ENCODE results near the gene RARS2.
A peak's percentile ranks its signal among the peaks of the same experiment; 100 is the strongest.
"Not testable (repeated sequence)": the region's sequence is repeated elsewhere in the genome, so short reads cannot be mapped to it uniquely, and the experiment has no call there.

The RARS2 gene

DNA sequence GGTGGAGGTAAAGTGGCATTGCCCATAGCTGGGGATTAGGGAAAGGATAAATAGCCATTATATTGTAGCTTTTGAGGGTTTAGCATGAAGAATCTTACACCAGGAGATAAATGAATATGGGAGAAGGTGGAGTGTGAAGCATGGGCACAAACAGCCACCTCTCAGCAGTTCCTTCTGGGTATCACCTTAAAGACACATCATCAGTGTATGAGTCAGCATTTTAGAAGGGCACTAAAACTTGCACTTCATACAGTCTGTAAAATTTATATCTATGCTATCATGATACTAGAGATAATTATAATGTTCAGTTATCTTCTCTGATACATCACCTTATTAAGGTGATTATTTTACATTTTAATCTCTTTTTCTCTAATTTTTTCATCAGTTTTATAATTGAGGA is 91.7 kb downstream of the RARS2 start:
- H3K27ac ChIP-seq (ENCODE audit: low read depth, low read length) = no peak overlapping the region
- no peak overlapping the region for H3K4me3 ChIP-seq (ENCODE audit: low read depth, low read length)
- H3K9ac ChIP-seq (ENCODE audit: low read depth, low read length) = no peak overlapping the region
- H3K4me1 ChIP-seq (ENCODE audit: control insufficient read depth, insufficient read depth, low read length) = no peaks in the 10 kb centered on the region
- H3K27me3 ChIP-seq (ENCODE audit: control insufficient read depth, insufficient read depth, low read length) = no peaks in the 10 kb centered on the region
- H3K36me3 ChIP-seq (ENCODE audit: control insufficient read depth, insufficient read depth, low read length) = no peaks in the 10 kb centered on the region
- no peaks in the 10 kb centered on the region for H3K9me3 ChIP-seq (ENCODE audit: control insufficient read depth, insufficient read depth, low read length)

DNA sequence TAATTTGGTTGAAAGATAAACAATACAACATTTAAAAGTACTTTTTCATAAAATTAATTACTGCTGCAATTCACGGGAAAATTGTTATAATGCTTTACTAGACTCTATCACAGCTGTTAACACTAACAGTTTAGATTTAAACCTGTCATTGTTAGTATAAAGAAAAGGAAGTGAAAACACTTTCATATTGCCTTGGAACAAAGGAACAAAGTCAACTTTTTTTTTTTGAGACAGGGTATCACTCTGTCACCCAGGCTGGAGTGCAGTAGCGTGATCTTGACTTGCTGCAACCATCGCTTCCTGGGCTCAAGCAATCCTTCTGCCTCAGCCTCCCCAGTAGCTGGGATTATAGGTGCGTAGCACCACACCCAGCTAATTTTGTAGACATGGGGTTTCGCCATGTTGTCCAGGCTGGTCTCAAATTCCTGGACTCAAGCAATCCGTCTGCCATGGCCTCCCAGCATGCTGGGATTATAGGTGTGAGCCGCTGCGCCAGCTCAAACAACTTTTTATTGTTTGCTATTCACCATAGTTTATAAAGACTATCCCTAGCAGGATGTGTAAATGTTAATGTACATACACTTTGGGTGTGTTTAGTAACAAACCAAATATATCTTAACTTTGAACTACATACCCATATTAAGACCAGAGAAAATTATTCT is 94.9 kb downstream of the RARS2 start:
- no peaks in the 10 kb centered on the region for H3K9me3 ChIP-seq (ENCODE audit: control insufficient read depth, insufficient read depth, low read length)
- H3K4me1 ChIP-seq (ENCODE audit: control insufficient read depth, insufficient read depth, low read length) = no peaks in the 10 kb centered on the region
- H3K9ac ChIP-seq (ENCODE audit: low read depth, low read length) = no peak overlapping the region
- no peak overlapping the region for H3K27ac ChIP-seq (ENCODE audit: low read depth, low read length)
- no peaks in the 10 kb centered on the region for H3K36me3 ChIP-seq (ENCODE audit: control insufficient read depth, insufficient read depth, low read length)
- H3K27me3 ChIP-seq (ENCODE audit: control insufficient read depth, insufficient read depth, low read length) = no peaks in the 10 kb centered on the region
- no peak overlapping the region for H3K4me3 ChIP-seq (ENCODE audit: low read depth, low read length)

DNA sequence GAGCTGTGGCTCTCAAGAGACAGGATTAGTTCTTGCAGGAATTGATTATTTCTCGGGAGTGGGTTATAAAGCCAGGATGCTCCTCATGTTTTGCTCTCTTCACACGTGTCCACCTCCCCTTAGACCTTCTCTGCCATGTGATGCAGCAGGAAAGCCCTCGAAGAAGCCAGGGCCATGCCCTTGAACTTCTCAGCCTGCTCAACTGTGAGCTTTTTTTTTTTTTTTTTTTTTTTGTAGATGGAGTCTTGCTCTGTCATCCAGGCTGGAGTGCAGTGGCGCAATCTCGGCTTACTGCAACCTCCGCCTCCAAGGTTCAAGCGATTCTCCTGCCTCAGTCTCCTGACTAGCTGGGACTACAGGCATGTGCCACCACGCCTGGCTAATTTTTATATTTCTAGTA is 100.5 kb downstream of the RARS2 start:
- H3K27me3 ChIP-seq (ENCODE audit: control insufficient read depth, insufficient read depth, low read length); H3K4me1 ChIP-seq (ENCODE audit: control insufficient read depth, insufficient read depth, low read length); H3K36me3 ChIP-seq (ENCODE audit: control insufficient read depth, insufficient read depth, low read length); H3K4me3 ChIP-seq (ENCODE audit: low read depth, low read length); H3K9me3 ChIP-seq (ENCODE audit: control insufficient read depth, insufficient read depth, low read length); H3K9ac ChIP-seq (ENCODE audit: low read depth, low read length); H3K27ac ChIP-seq (ENCODE audit: low read depth, low read length): not testable (repeated sequence)

DNA sequence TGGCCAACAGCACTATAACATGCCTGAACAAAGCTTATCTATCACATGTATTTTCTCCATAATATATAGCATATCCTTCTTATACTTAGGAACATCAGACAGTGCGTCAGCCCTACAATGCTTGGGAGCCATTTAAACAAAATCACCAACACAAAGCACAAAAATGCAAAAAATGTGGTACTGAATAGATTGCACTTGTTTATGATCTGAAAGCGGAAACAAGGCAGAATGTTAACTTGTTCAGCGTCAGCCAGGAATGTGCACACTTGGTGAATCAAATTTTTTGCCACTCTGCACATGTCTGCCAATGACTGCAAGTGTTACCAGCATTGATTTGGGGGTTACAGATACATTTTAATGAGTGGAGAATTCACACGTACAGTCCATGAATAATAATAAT is 102.2 kb downstream of the RARS2 start:
- no peaks in the 10 kb centered on the region for H3K27me3 ChIP-seq (ENCODE audit: control insufficient read depth, insufficient read depth, low read length)
- peaks cover 6% of the 10 kb centered on the region; the same call in 1 of the 2 replicates for H3K9me3 ChIP-seq (ENCODE audit: control insufficient read depth, insufficient read depth, low read length)
- no peak overlapping the region for H3K4me3 ChIP-seq (ENCODE audit: low read depth, low read length)
- H3K27ac ChIP-seq (ENCODE audit: low read depth, low read length) = no peak overlapping the region
- H3K9ac ChIP-seq (ENCODE audit: low read depth, low read length) = no peak overlapping the region
- H3K4me1 ChIP-seq (ENCODE audit: control insufficient read depth, insufficient read depth, low read length) = 0 out of 2 replicates have a peak, but pooled peaks cover 5% of the 10 kb centered on the region
- no peaks in the 10 kb centered on the region for H3K36me3 ChIP-seq (ENCODE audit: control insufficient read depth, insufficient read depth, low read length)

DNA sequence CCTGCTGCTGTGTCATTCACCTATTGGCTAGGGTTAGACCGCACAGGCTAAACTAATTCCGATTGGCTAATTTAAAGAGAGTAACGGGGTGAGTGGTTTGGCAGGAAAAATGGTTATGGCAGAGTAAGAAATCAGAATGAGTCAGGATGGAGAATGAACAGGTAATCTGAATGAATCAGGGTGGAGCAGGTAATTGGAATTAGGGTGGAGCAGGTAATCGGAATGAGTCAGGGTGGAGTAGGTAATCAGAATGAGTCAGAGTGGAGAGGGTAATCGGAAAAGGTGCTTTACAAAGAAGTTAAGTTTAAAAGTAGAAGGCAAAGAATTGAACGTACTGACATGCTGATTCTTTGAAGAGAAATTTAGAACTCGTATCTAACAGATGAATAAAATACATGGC is 105.3 kb downstream of the RARS2 start:
- Histone ChIP-seq H3K27me3 (ENCODE audit: control insufficient read depth, insufficient read depth, low read length) (no peaks in the 10 kb centered on the region), H3K4me3 (ENCODE audit: low read depth, low read length) (no peak overlapping the region), H3K27ac (ENCODE audit: low read depth, low read length) (no peak overlapping the region), H3K36me3 (ENCODE audit: control insufficient read depth, insufficient read depth, low read length) (no peaks in the 10 kb centered on the region), H3K4me1 (ENCODE audit: control insufficient read depth, insufficient read depth, low read length) (0 out of 2 replicates have a peak, but pooled peaks cover 5% of the 10 kb centered on the region), H3K9ac (ENCODE audit: low read depth, low read length) (no peak overlapping the region), H3K9me3 (ENCODE audit: control insufficient read depth, insufficient read depth, low read length) (peaks cover 6% of the 10 kb centered on the region; the same call in 1 of the 2 replicates)

DNA sequence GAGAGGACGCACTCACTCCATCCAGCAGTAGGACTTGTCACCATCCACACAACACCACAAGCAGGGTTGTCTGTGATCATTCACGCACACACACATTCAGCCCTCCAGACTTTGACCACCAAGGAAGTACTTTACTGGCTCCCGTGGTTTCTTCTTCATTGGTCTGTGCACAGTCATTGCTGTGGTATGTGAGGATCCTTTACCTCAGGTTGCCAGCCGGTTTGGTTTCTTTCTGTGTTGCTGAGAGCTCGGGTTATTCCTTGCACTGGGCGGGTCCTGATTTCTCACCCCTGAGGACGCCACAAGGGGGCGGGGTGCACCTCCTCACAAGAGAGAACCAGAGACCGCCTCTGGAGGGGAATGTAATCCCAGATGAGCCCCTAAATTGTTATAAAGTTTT is 105.9 kb downstream of the RARS2 start:
- peak overlapping the region; percentile 25 for H3K27ac ChIP-seq (ENCODE audit: low read depth, low read length)
- H3K36me3 ChIP-seq (ENCODE audit: control insufficient read depth, insufficient read depth, low read length) = no peaks in the 10 kb centered on the region
- H3K4me1 ChIP-seq (ENCODE audit: control insufficient read depth, insufficient read depth, low read length) = 0 out of 2 replicates have a peak, but pooled peaks cover 5% of the 10 kb centered on the region
- H3K9ac ChIP-seq (ENCODE audit: low read depth, low read length) = no peak overlapping the region
- peaks cover 6% of the 10 kb centered on the region; the same call in 1 of the 2 replicates for H3K9me3 ChIP-seq (ENCODE audit: control insufficient read depth, insufficient read depth, low read length)
- H3K27me3 ChIP-seq (ENCODE audit: control insufficient read depth, insufficient read depth, low read length) = no peaks in the 10 kb centered on the region
- no peak overlapping the region for H3K4me3 ChIP-seq (ENCODE audit: low read depth, low read length)

DNA sequence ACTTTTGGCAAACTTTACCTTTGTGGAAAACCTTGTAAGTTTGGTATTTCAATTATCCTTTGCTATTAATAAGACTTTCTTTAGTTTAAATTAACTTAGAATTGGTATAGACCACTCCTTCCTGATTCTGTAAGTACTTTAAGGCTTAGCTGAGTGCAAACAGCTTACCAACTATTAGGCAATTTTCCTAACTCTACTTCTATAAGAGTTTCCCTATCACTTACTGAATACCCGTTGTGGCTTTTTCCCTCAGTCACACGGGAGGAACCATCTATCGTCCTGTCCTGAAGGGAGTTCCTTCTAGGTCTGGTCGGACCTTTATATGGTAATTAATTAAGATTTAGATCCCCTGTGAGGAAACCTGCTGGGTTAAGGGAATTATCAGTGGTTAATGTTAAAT is 107.4 kb downstream of the RARS2 start:
- no peak overlapping the region for H3K9ac ChIP-seq (ENCODE audit: low read depth, low read length)
- no peak overlapping the region for H3K4me3 ChIP-seq (ENCODE audit: low read depth, low read length)
- H3K9me3 ChIP-seq (ENCODE audit: control insufficient read depth, insufficient read depth, low read length) = peaks cover 6% of the 10 kb centered on the region; the same call in 1 of the 2 replicates
- 0 out of 2 replicates have a peak, but pooled peaks cover under 1% of the 10 kb centered on the region for H3K4me1 ChIP-seq (ENCODE audit: control insufficient read depth, insufficient read depth, low read length)
- H3K27ac ChIP-seq (ENCODE audit: low read depth, low read length) = no peak overlapping the region
- H3K36me3 ChIP-seq (ENCODE audit: control insufficient read depth, insufficient read depth, low read length) = no peaks in the 10 kb centered on the region
- H3K27me3 ChIP-seq (ENCODE audit: control insufficient read depth, insufficient read depth, low read length) = no peaks in the 10 kb centered on the region

DNA sequence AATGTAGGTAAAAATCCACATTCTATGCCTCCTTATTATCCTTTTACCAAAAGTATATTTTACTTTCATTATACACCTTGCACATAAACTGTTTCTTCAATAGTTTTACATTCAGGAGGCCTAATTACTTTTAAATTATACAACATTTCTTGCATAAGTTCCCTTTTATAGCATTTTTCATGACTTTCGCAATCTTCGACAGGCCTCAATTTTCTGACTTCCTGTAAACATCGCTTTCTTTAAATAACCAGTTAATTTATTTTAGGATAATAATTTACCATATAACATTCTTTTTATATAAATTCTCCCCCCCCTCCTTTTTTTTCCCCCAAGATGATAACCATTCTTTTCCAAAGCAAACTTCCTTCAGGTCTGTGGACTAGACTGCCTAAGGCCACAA is 107.9 kb downstream of the RARS2 start:
- no peaks in the 10 kb centered on the region for H3K4me1 ChIP-seq (ENCODE audit: control insufficient read depth, insufficient read depth, low read length)
- no peaks in the 10 kb centered on the region for H3K27me3 ChIP-seq (ENCODE audit: control insufficient read depth, insufficient read depth, low read length)
- H3K9ac ChIP-seq (ENCODE audit: low read depth, low read length) = no peak overlapping the region
- H3K4me3 ChIP-seq (ENCODE audit: low read depth, low read length) = no peak overlapping the region
- peaks cover 6% of the 10 kb centered on the region; the same call in 1 of the 2 replicates for H3K9me3 ChIP-seq (ENCODE audit: control insufficient read depth, insufficient read depth, low read length)
- H3K36me3 ChIP-seq (ENCODE audit: control insufficient read depth, insufficient read depth, low read length) = no peaks in the 10 kb centered on the region
- no peak overlapping the region for H3K27ac ChIP-seq (ENCODE audit: low read depth, low read length)

DNA sequence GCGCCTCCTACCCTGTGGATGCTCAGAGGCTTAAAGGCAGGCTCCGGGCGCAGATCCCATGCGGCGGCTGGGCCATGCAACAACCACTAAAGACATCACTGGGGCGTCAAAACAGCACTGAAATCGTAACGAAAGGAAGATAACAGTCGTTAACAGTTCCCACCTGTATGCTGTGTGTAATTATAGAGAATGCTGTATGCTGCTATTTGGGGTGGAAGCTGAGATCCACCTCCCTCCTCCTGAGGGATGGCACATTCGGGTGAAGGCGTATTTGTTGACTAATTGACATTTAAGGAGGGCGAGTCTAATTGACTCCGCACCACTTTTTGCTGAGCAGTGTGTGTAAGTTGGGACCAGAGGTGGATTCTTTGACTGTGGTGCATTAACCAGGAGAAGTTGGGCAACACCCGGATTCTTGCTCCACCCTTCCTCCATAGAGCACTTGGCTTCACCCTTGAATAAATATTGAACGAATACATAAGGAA is 116.3 kb downstream of the RARS2 start:
- H3K9me3 ChIP-seq (ENCODE audit: control insufficient read depth, insufficient read depth, low read length) = no peaks in the 10 kb centered on the region
- H3K27ac ChIP-seq (ENCODE audit: low read depth, low read length) = peak overlapping the region; percentile 89
- H3K36me3 ChIP-seq (ENCODE audit: control insufficient read depth, insufficient read depth, low read length) = no peaks in the 10 kb centered on the region
- H3K4me3 ChIP-seq (ENCODE audit: low read depth, low read length) = peak overlapping the region; percentile 99
- no peak overlapping the region for H3K9ac ChIP-seq (ENCODE audit: low read depth, low read length)
- peaks cover 6% of the 10 kb centered on the region; the same call in 1 of the 2 replicates for H3K4me1 ChIP-seq (ENCODE audit: control insufficient read depth, insufficient read depth, low read length)
- no peaks in the 10 kb centered on the region for H3K27me3 ChIP-seq (ENCODE audit: control insufficient read depth, insufficient read depth, low read length)

DNA sequence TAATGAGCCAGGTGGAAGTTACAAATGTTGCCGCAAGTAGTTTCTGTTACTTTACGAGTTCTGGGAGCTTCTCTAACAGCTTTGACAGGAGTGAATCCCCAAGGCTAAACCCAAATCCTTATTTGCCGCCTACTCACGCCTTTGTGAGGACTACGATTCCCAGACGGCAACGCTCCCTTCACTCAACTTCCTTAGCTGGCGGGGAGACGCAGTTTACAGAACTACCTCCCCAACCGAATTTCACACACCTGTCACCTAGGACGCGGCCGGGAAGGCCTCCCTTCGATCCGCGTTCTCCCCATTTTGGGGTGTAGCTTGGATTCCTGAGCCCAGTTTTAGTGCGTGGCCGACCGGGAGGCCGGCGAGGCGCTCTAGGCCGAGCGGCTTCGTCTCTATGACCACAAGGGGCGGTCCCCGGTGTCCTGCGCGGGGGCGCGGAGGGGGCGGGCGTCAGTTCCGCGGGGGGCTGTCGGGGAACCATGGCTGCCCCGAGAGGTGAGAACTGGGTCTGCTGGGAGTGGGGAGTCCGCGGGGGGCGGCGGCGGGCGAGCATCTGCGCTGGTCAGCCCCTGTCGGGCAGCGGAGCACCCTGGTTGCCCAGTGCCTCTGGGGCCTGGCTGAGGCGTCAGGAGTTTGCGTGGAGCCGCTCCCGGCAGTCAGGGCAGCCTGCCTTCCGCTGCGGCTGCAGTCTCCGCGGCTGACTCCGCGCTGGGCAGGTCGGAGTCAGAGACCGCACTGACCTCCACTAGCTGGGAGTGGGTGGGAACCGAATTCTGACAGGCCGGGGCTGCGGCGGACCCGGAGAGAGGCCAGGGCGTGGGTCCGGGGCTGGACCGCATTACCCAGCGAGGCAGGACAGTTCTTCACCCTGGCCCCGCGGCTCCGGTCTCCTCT is 117.0 kb downstream of the RARS2 start, which contains the start of gene SLC35A1:
Gene SLC35A1, plus strand, starts transcription at position 450 of the 894 bp plus-strand sequence. Its CDS starts 30 bp downstream, at position 480.
- peak within 1 kb of the TSS; percentile 89 for H3K27ac ChIP-seq (ENCODE audit: low read depth, low read length)
- H3K36me3 ChIP-seq (ENCODE audit: control insufficient read depth, insufficient read depth, low read length) = no peaks in the 10 kb centered on the region
- no peaks in the 10 kb centered on the region for H3K9me3 ChIP-seq (ENCODE audit: control insufficient read depth, insufficient read depth, low read length)
- peaks cover 6% of the 10 kb centered on the region; the same call in 1 of the 2 replicates for H3K4me1 ChIP-seq (ENCODE audit: control insufficient read depth, insufficient read depth, low read length)
- peak within 1 kb of the TSS; percentile 49; the same call in 1 of the 2 replicates for H3K9ac ChIP-seq (ENCODE audit: low read depth, low read length)
- H3K27me3 ChIP-seq (ENCODE audit: control insufficient read depth, insufficient read depth, low read length) = no peaks in the 10 kb centered on the region
- H3K4me3 ChIP-seq (ENCODE audit: low read depth, low read length) = peak within 1 kb of the TSS; percentile 99

DNA sequence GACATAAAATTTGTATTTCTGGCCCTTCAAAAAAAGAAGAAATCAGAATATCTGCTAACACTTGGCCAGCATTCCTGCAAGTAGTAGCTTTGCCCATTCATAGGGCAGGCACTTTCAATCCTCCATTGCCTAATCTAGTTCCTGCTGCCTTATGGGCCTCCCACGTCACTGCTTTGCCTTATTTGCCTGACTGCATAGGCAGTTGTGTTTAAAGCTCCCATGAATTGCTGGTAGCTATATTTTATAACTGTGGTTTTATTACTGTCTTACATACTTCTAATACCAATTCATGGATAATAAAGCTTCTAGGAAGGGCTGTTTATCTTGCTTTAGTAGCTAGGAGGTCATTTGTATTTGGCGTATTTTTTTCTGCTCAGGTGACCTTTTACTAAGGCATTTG is 124.7 kb downstream of the RARS2 start:
- Histone ChIP-seq H3K9ac (ENCODE audit: low read depth, low read length) (no peak overlapping the region), H3K27ac (ENCODE audit: low read depth, low read length) (no peak overlapping the region), H3K36me3 (ENCODE audit: control insufficient read depth, insufficient read depth, low read length) (no peaks in the 10 kb centered on the region), H3K27me3 (ENCODE audit: control insufficient read depth, insufficient read depth, low read length) (no peaks in the 10 kb centered on the region), H3K4me1 (ENCODE audit: control insufficient read depth, insufficient read depth, low read length) (no peaks in the 10 kb centered on the region), H3K4me3 (ENCODE audit: low read depth, low read length) (no peak overlapping the region), H3K9me3 (ENCODE audit: control insufficient read depth, insufficient read depth, low read length) (no peaks in the 10 kb centered on the region)
